Astrocyte (in vitro differentiated cells and primary cell): ENCODE results near the gene EVC2. TPM values are rescaled to one million over a fixed set of nuclear protein-coding genes. Genes with fewer than 3 reads are reported as not detected.
A peak's percentile ranks its signal among the peaks of the same experiment; 100 is the strongest.

Source experiments
- DNase-seq: peaks from one replicate; pipeline ENCODE4 v3.0.0-alpha.2; 2010; ENCODE audit warnings: low read depth
- FAIRE-seq: peaks from 2 replicates; lab custom pipeline; 2011; peaks lifted over from hg19 to GRCh38; lab: Jason Lieb, UNC
- H2AFZ ChIP-seq: 2 replicates; pipeline ENCODE4 v1.6.0; 2012; ENCODE audit warnings: low read depth, low read length, inconsistent platforms
- H3K27ac ChIP-seq: 2 replicates; pipeline ENCODE4 v1.5.1; 2011; ENCODE audit warnings: low read depth, low read length, inconsistent platforms
- H3K27me3 ChIP-seq: 2 replicates; pipeline ENCODE4 v1.6.0; 2011; ENCODE audit warnings: low read length, inconsistent platforms; ENCODE audit not compliant: insufficient read depth
- H3K36me3 ChIP-seq: 2 replicates; pipeline ENCODE4 v1.5.1; 2011; ENCODE audit warnings: low read length, inconsistent platforms; ENCODE audit not compliant: insufficient read depth
- H3K4me1 ChIP-seq: 2 replicates; pipeline ENCODE4 v1.5.1; 2011; ENCODE audit warnings: low read length, inconsistent platforms; ENCODE audit not compliant: insufficient read depth
- H3K4me2 ChIP-seq: 2 replicates; pipeline ENCODE4 v1.6.0; 2012; ENCODE audit warnings: low read length, inconsistent platforms
- H3K4me3 ChIP-seq: 2 replicates; pipeline ENCODE4 v1.5.1; 2011; ENCODE audit warnings: low read depth, mild to moderate bottlenecking, low read length, inconsistent platforms; ENCODE audit not compliant: insufficient read depth
- H3K79me2 ChIP-seq: 2 replicates; pipeline ENCODE4 v1.6.0; 2012; ENCODE audit warnings: mild to moderate bottlenecking, low read length, inconsistent platforms; ENCODE audit not compliant: insufficient read depth
- H3K9ac ChIP-seq: 2 replicates; pipeline ENCODE4 v1.6.0; 2012; ENCODE audit warnings: mild to moderate bottlenecking, low read length, inconsistent platforms
- H3K9me3 ChIP-seq: 2 replicates; pipeline ENCODE4 v1.5.1; 2012; ENCODE audit warnings: low read depth, mild to moderate bottlenecking, low read length, inconsistent platforms; ENCODE audit not compliant: insufficient read depth
- H4K20me1 ChIP-seq: 2 replicates; pipeline ENCODE4 v1.6.0; 2012; ENCODE audit warnings: low read length, inconsistent platforms; ENCODE audit not compliant: insufficient read depth
- H3K27ac Mint-ChIP-seq: one replicate; pipeline ENCODE4 v1.8.0; 2021; ENCODE audit warnings: mild to moderate bottlenecking, mixed read lengths; ENCODE audit not compliant: unreplicated experiment
- H3K27me3 Mint-ChIP-seq: one replicate; pipeline ENCODE4 v1.8.0; 2021; ENCODE audit warnings: low read depth, mixed read lengths; ENCODE audit not compliant: unreplicated experiment
- H3K36me3 Mint-ChIP-seq: one replicate; pipeline ENCODE4 v1.8.0; 2021; ENCODE audit warnings: low read depth, mixed read lengths; ENCODE audit not compliant: unreplicated experiment
- H3K4me1 Mint-ChIP-seq: one replicate; pipeline ENCODE4 v1.8.0; 2021; ENCODE audit warnings: low read depth, mixed read lengths; ENCODE audit not compliant: unreplicated experiment
- H3K4me3 Mint-ChIP-seq: one replicate; pipeline ENCODE4 v1.8.0; 2021; ENCODE audit warnings: mild to moderate bottlenecking, moderate library complexity, mixed read lengths; ENCODE audit not compliant: unreplicated experiment
- H3K9me3 Mint-ChIP-seq: one replicate; pipeline ENCODE4 v1.8.0; 2021; ENCODE audit warnings: mild to moderate bottlenecking, mixed read lengths; ENCODE audit not compliant: unreplicated experiment
- CTCF ChIP-seq: IDR thresholded peaks from 2 replicates; pipeline ENCODE4 v1.5.1; 2011; ENCODE audit warnings: low read depth, mild to moderate bottlenecking, inconsistent platforms, low read length, moderate library complexity; ENCODE audit not compliant: insufficient read depth
- EZH2 ChIP-seq: IDR thresholded peaks from 2 replicates; pipeline ENCODE4 v1.6.1; 2012; ENCODE audit warnings: mild to moderate bottlenecking, low read length, inconsistent platforms; ENCODE audit not compliant: insufficient read depth
- total RNA-seq: library from RNA; stranded (reverse); gene quantifications from 2 replicates; pipeline ENCODE4 v1.2.1, GENCODE V29; 2021

Gene EVC2
- total RNA-seq, 1 donor from 2014 or later: 3.3 TPM

GRCh38 chr4:5638976-5639375 is 69.4 kb downstream of the EVC2 start:
- peaks cover 38% of the 10 kb centered on the region for H3K4me1 ChIP-seq
- no peaks in the 10 kb centered on the region for H3K79me2 ChIP-seq
- no peaks in the 10 kb centered on the region for H3K27me3 ChIP-seq
- Mint-ChIP-seq H3K36me3 (peaks cover 9% of the 10 kb centered on the region), H3K9me3 (no peaks in the 10 kb centered on the region), H3K27ac (peak overlapping the region; percentile 93), H3K4me3 (no peak overlapping the region), H3K27me3 (no peaks in the 10 kb centered on the region), H3K4me1 (peaks cover 25% of the 10 kb centered on the region)
- H2AFZ ChIP-seq: no peak overlapping the region
- peak; percentile 81 for DNase-seq
- no peaks in the 10 kb centered on the region for H3K9me3 ChIP-seq
- peak overlapping the region; percentile 62 for H3K9ac ChIP-seq
- FAIRE-seq: peak; percentile 56
- TF ChIP-seq CTCF: no peak
- no peak for TF ChIP-seq EZH2
- peaks cover 4% of the 10 kb centered on the region for H3K36me3 ChIP-seq
- H3K27ac ChIP-seq: peak overlapping the region; percentile 83
- H3K4me3 ChIP-seq: no peak overlapping the region
- peak overlapping the region; percentile 38 for H3K4me2 ChIP-seq
- no peaks in the 10 kb centered on the region for H4K20me1 ChIP-seq

GRCh38 chr4:5638316-5638715 is 70.0 kb downstream of the EVC2 start:
- Mint-ChIP-seq H3K27me3 (no peaks in the 10 kb centered on the region), H3K36me3 (peaks cover 8% of the 10 kb centered on the region), H3K4me1 (peaks cover 25% of the 10 kb centered on the region), H3K4me3 (peak overlapping the region; percentile 10), H3K27ac (peak overlapping the region; percentile 93), H3K9me3 (no peaks in the 10 kb centered on the region)
- DNase-seq (peak; percentile 95), FAIRE-seq (peak; percentile 86)
- Histone ChIP-seq H3K4me1 (peaks cover 38% of the 10 kb centered on the region), H4K20me1 (no peaks in the 10 kb centered on the region), H3K27ac (peak overlapping the region; percentile 83), H3K27me3 (no peaks in the 10 kb centered on the region), H3K36me3 (peaks cover 6% of the 10 kb centered on the region), H3K9me3 (no peaks in the 10 kb centered on the region), H3K9ac (peak overlapping the region; percentile 62), H3K4me2 (peak overlapping the region; percentile 38), H3K4me3 (no peak overlapping the region), H3K79me2 (no peaks in the 10 kb centered on the region), H2AFZ (no peak overlapping the region)
- TF ChIP-seq EZH2 (no peak), CTCF (no peak)
